Measurements from ENCODE around the gene ARFRP1. TPM values are rescaled to one million over a fixed set of nuclear protein-coding genes. Genes with fewer than 3 reads are reported as not detected.

Gene ARFRP1
- total RNA-seq, 1 experiment from 2014 or later, result 42.7 TPM

- Histone ChIP-seq H2BK12ac (ENCODE audit: insufficient read length, low read depth, low read length) (no peak overlapping the region), H3K4me1 (ENCODE audit: insufficient read depth, low read length) (no peaks in the 10 kb centered on the region), H3K9ac (ENCODE audit: extremely low read depth, insufficient read length, low read length) (no peak overlapping the region), H3K23ac (ENCODE audit: insufficient read length, low read depth, low read length) (no peak overlapping the region), H3K56ac (ENCODE audit: insufficient read length, low read depth, low read length) (no peak overlapping the region), H2BK20ac (ENCODE audit: low read depth, low read length, poor library complexity, severe bottlenecking) (no peak overlapping the region), H2AK5ac (ENCODE audit: insufficient read length, low read length) (no peak overlapping the region), H3T11ph (ENCODE audit: low read length) (no peak overlapping the region), H3K4ac (ENCODE audit: low read depth, low read length) (no peak overlapping the region), H3K18ac (ENCODE audit: insufficient read length, low read depth, low read length) (no peak overlapping the region), H2AFZ (ENCODE audit: low read length) (no peak overlapping the region), H2BK5ac (ENCODE audit: insufficient read length, low read length) (no peak overlapping the region), H3K9me3 (ENCODE audit: control insufficient read depth, low read depth, low read length) (no peaks in the 10 kb centered on the region), H2BK120ac (ENCODE audit: low read depth, low read length, poor library complexity, severe bottlenecking) (no peak overlapping the region), H3K4me2 (ENCODE audit: insufficient read depth, insufficient read length, low read length) (no peak overlapping the region), H3K79me1 (ENCODE audit: insufficient read depth, low read depth, low read length, poor library complexity, severe bottlenecking) (no peaks in the 10 kb centered on the region), H4K8ac (replicated peaks; ENCODE audit: insufficient read length, low read depth, low read length) (no peak overlapping the region), H3K23me2 (ENCODE audit: insufficient read length, low read depth, low read length, poor library complexity, severe bottlenecking) (no peaks in the 10 kb centered on the region), H3K27me3 (ENCODE audit: insufficient read depth, low read length) (no peaks in the 10 kb centered on the region), H3K14ac (ENCODE audit: insufficient read depth, low read length) (no peak overlapping the region; the same call in 1 of the 2 replicates), H4K91ac (ENCODE audit: insufficient read length, low read depth, low read length) (no peak overlapping the region), H4K5ac (ENCODE audit: insufficient read length, low read depth, low read length) (no peak overlapping the region), H3K79me2 (ENCODE audit: insufficient read depth, low read length) (no peaks in the 10 kb centered on the region), H2BK15ac (ENCODE audit: low read depth, low read length) (no peak overlapping the region), H4K20me1 (ENCODE audit: control insufficient read depth, insufficient read depth, insufficient read length) (no peaks in the 10 kb centered on the region), H3K27ac (ENCODE audit: insufficient read length, low read depth, low read length) (no peak overlapping the region)
- no CpG with 5 or more reads among the region's 24 CpGs for WGBS (ENCODE audit: extremely low coverage, insufficient read length, low lambda C conversion rate)
- Mint-ChIP-seq H3K4me1 (peaks cover under 1 to 2% of the 10 kb centered on the region in 2 experiments), H3K27ac (peak overlapping the region in 2 of 3 experiments; percentile 60 to 88; a peak in 4 of 7 replicates), H3K9me3 (peaks cover 3 to 5% of the 10 kb centered on the region in 2 experiments; a peak in 3 of 5 replicates), H3K27me3 (ENCODE audit: low read depth) (peaks cover 3% of the 10 kb centered on the region), H3K4me3 (no peak overlapping the region), H3K36me3 (ENCODE audit: insufficient read depth in 1 of 3, low read depth in 3 of 3) (peaks cover 14 to 20% (median 17%) of the 10 kb centered on the region in 3 experiments; a peak in 6 of 7 replicates)
- DNase-seq, result no peak
- TF ChIP-seq CTCF (conservative IDR thresholded peaks at IDR 0.05), result no peak
Measured at GRCh38 chr20:63690898-63691710, 16.7 kb downstream of the ARFRP1 start.
